ENCODE results near the gene DNAH3.

GRCh38 chr16:20942256-20942655 is 208.4 kb downstream of the DNAH3 start:
- no peak for TF ChIP-seq CTCF (conservative IDR thresholded peaks at IDR 0.05; ENCODE audit: low read length)
- TF ChIP-seq EZH2phosphoT487 (IDR thresholded peaks at IDR 0.05; ENCODE audit: borderline replicate concordance), result no peak

Measured in Loucy (cell line).